ENCODE measurements around the gene CTTN. TPM values are rescaled to one million over a fixed set of nuclear protein-coding genes. Genes with fewer than 3 reads are reported as not detected.

The CTTN gene
- total and polyA plus RNA-seq, 7 donors: 44.1 to 117 (median 88.4) TPM

GRCh38 chr11:70477176-70477575 lies 78.8 kb downstream of the CTTN start:
- DNase-seq: no peak
- no peak overlapping the region for H3K27ac ChIP-seq
- no peak for ATAC-seq

GRCh38 chr11:70477609-70478008 lies 79.3 kb downstream of the CTTN start:
- Histone ChIP-seq H3K27ac (no peak overlapping the region), H3K4me3 (no peak overlapping the region), H3K4me1 (peaks cover 12% of the 10 kb centered on the region), H3K36me3 (ENCODE audit: insufficient read depth in 1 of 2, low read depth in 1 of 2) (no peaks in the 10 kb centered on the region), H3K27me3 (ENCODE audit: insufficient read depth in 3 of 3, low read length in 2 of 3) (no peaks in the 10 kb centered on the region), H3K9me3 (no peaks in the 10 kb centered on the region)
- WGBS, 3 donors: 74 to 80% (median 76%) methylated on average over 10 of the region's 10 CpGs
- no peak for TF ChIP-seq CTCF (IDR thresholded peaks at IDR 0.05)
- ATAC-seq (no peak), DNase-seq (no peak)
- intact Hi-C loops (cut with DNase I): no loop called here

More at GRCh38 chr11:70477176-70477575, 78.8 kb downstream of the CTTN start:
- Histone ChIP-seq H3K4me1 (peaks cover 8% of the 10 kb centered on the region), H3K36me3 (ENCODE audit: insufficient read depth in 1 of 2, low read depth in 1 of 2) (no peaks in the 10 kb centered on the region), H3K9me3 (no peaks in the 10 kb centered on the region), H3K27me3 (ENCODE audit: insufficient read depth in 3 of 3, low read length in 2 of 3) (no peaks in the 10 kb centered on the region), H3K4me3 (no peak overlapping the region)
- TF ChIP-seq CTCF (IDR thresholded peaks at IDR 0.05): no peak
- intact Hi-C loops (cut with DNase I): no loop called here
- WGBS, 3 donors: 92 to 95% (median 94%) methylated on average over 6 of the region's 6 CpGs

GRCh38 chr11:70478166-70478890 lies 80.0 kb downstream of the CTTN start:
- DNase-seq: no peak

GRCh38 chr11:70480711-70481110 lies 82.4 kb downstream of the CTTN start:
- no peaks in the 10 kb centered on the region for H3K27me3 ChIP-seq (ENCODE audit: insufficient read depth in 3 of 3, low read length in 2 of 3)
- no peak overlapping the region for H3K4me3 ChIP-seq
- WGBS, 3 donors: 86 to 95% (median 94%) methylated on average over 3 of the region's 3 CpGs
- intact Hi-C loops (cut with DNase I): loop anchor here in 1 of 2 donors (5.0 kb wide), 1 partner anchor 127 kb away; no protein-coding TSS in a partner anchor
- no peak for TF ChIP-seq CTCF (IDR thresholded peaks at IDR 0.05)
- H3K27ac ChIP-seq: no peak overlapping the region
- no peaks in the 10 kb centered on the region for H3K36me3 ChIP-seq (ENCODE audit: insufficient read depth in 1 of 2, low read depth in 1 of 2)
- peak in 1 of 2 donors; percentile 8 for DNase-seq
- H3K9me3 ChIP-seq: no peaks in the 10 kb centered on the region
- peaks cover 17% of the 10 kb centered on the region for H3K4me1 ChIP-seq
- no peak for ATAC-seq

More at GRCh38 chr11:70478166-70478890, 80.0 kb downstream of the CTTN start:
- Histone ChIP-seq H3K4me1 (peaks cover 17% of the 10 kb centered on the region), H3K27ac (no peak overlapping the region), H3K27me3 (ENCODE audit: insufficient read depth in 3 of 3, low read length in 2 of 3) (no peaks in the 10 kb centered on the region), H3K9me3 (no peaks in the 10 kb centered on the region), H3K36me3 (ENCODE audit: insufficient read depth in 1 of 2, low read depth in 1 of 2) (no peaks in the 10 kb centered on the region), H3K4me3 (no peak overlapping the region)
- no peak for ATAC-seq
- intact Hi-C loops (cut with DNase I): no loop called here
- no peak for TF ChIP-seq CTCF (IDR thresholded peaks at IDR 0.05)
- WGBS, 3 donors: 91 to 92% (median 91%) methylated on average over 11 of the region's 11 CpGs
